ENCODE data around the gene PSTPIP2.
"Not testable (repeated sequence)": the region's sequence is repeated elsewhere in the genome, so short reads cannot be mapped to it uniquely, and the experiment has no call there.

Gene PSTPIP2

GRCh38 chr18:46095532-46095931, 23.5 kb upstream of the PSTPIP2 start:
- Histone ChIP-seq H3K9me3 (ENCODE audit: insufficient read depth, low read depth, low read length) (no peaks in the 10 kb centered on the region), H3K4me3 (ENCODE audit: low read length) (no peak overlapping the region), H3K4me1 (ENCODE audit: insufficient read depth, low read length) (peaks cover 9% of the 10 kb centered on the region), H3K27me3 (ENCODE audit: insufficient read depth, low read length) (no peaks in the 10 kb centered on the region), H3K9ac (ENCODE audit: low read depth, low read length) (no peak overlapping the region), H3K27ac (ENCODE audit: low read depth, low read length) (no peak overlapping the region), H3K36me3 (ENCODE audit: insufficient read depth, low read length) (peaks cover 51% of the 10 kb centered on the region)
- 95% methylated on average over 9 of the region's 10 CpGs for WGBS

- not testable (repeated sequence) for H3K4me3 ChIP-seq (ENCODE audit: low read length); H3K9me3 ChIP-seq (ENCODE audit: insufficient read depth, low read depth, low read length); H3K27ac ChIP-seq (ENCODE audit: low read depth, low read length); H3K4me1 ChIP-seq (ENCODE audit: insufficient read depth, low read length); H3K9ac ChIP-seq (ENCODE audit: low read depth, low read length); H3K27me3 ChIP-seq (ENCODE audit: insufficient read depth, low read length)
- peaks cover 100% of the 10 kb centered on the region for H3K36me3 ChIP-seq (ENCODE audit: insufficient read depth, low read length)
- WGBS = 91% methylated on average over 8 of the region's 8 CpGs
Measured at GRCh38 chr18:46088501-46088900, 16.4 kb upstream of the PSTPIP2 start.

DNA sequence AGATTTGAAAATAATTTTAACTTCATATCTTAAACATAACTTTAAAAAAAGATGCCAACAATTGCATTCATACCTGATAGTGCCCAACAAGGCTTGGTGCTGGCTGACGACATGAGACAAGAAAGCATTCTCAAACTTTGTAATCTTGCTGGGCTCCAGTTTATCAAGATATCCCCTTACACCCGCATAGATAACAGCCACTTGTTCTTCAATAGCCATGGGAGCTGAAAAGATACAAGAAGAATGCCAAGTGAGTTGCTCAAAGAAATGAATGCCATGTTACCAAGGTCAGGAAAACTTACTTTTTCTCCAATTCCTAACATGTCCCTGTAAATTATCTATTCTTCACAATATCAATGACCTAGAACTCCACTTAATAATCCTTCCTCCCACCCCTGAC, 12.4 kb upstream of the PSTPIP2 start:
- no peaks in the 10 kb centered on the region for H3K9me3 ChIP-seq (ENCODE audit: insufficient read depth, low read depth, low read length)
- WGBS = 93% methylated on average over 2 of the region's 2 CpGs
- H3K4me3 ChIP-seq (ENCODE audit: low read length) = no peak overlapping the region
- no peaks in the 10 kb centered on the region for H3K4me1 ChIP-seq (ENCODE audit: insufficient read depth, low read length)
- no peak overlapping the region for H3K27ac ChIP-seq (ENCODE audit: low read depth, low read length)
- H3K27me3 ChIP-seq (ENCODE audit: insufficient read depth, low read length) = no peaks in the 10 kb centered on the region
- peaks cover 95% of the 10 kb centered on the region for H3K36me3 ChIP-seq (ENCODE audit: insufficient read depth, low read length)
- H3K9ac ChIP-seq (ENCODE audit: low read depth, low read length) = no peak overlapping the region

- no peak overlapping the region for H3K27ac ChIP-seq (ENCODE audit: low read depth, low read length)
- H3K9me3 ChIP-seq (ENCODE audit: insufficient read depth, low read depth, low read length) = no peaks in the 10 kb centered on the region
- WGBS = 100% methylated on average over 1 of the region's 1 CpG
- H3K36me3 ChIP-seq (ENCODE audit: insufficient read depth, low read length) = peaks cover 67% of the 10 kb centered on the region
- no peaks in the 10 kb centered on the region for H3K4me1 ChIP-seq (ENCODE audit: insufficient read depth, low read length)
- H3K27me3 ChIP-seq (ENCODE audit: insufficient read depth, low read length) = no peaks in the 10 kb centered on the region
- no peak overlapping the region for H3K9ac ChIP-seq (ENCODE audit: low read depth, low read length)
- no peak overlapping the region for H3K4me3 ChIP-seq (ENCODE audit: low read length)
Measured at GRCh38 chr18:46080156-46080555, 8.1 kb upstream of the PSTPIP2 start.

- no peaks in the 10 kb centered on the region for H3K27me3 ChIP-seq (ENCODE audit: insufficient read depth, low read length)
- no peaks in the 10 kb centered on the region for H3K4me1 ChIP-seq (ENCODE audit: insufficient read depth, low read length)
- peaks cover 58% of the 10 kb centered on the region for H3K36me3 ChIP-seq (ENCODE audit: insufficient read depth, low read length)
- H3K27ac ChIP-seq (ENCODE audit: low read depth, low read length) = no peak overlapping the region
- no peak overlapping the region for H3K4me3 ChIP-seq (ENCODE audit: low read length)
- no peaks in the 10 kb centered on the region for H3K9me3 ChIP-seq (ENCODE audit: insufficient read depth, low read depth, low read length)
- H3K9ac ChIP-seq (ENCODE audit: low read depth, low read length) = no peak overlapping the region
Measured at GRCh38 chr18:46079336-46079735, 7.3 kb upstream of the PSTPIP2 start.

GRCh38 chr18:46073474-46074331, 1.6 kb upstream of the PSTPIP2 start:
- no peak overlapping the region for H3K4me3 ChIP-seq (ENCODE audit: low read length)
- peaks cover 7% of the 10 kb centered on the region; the same call in 1 of the 2 replicates for H3K36me3 ChIP-seq (ENCODE audit: insufficient read depth, low read length)
- H3K27ac ChIP-seq (ENCODE audit: low read depth, low read length) = no peak overlapping the region
- peaks cover 38% of the 10 kb centered on the region for H3K27me3 ChIP-seq (ENCODE audit: insufficient read depth, low read length)
- no peaks in the 10 kb centered on the region for H3K4me1 ChIP-seq (ENCODE audit: insufficient read depth, low read length)
- no peaks in the 10 kb centered on the region for H3K9me3 ChIP-seq (ENCODE audit: insufficient read depth, low read depth, low read length)
- WGBS = 33% methylated on average over 9 of the region's 9 CpGs
- no peak overlapping the region for H3K9ac ChIP-seq (ENCODE audit: low read depth, low read length)

DNA sequence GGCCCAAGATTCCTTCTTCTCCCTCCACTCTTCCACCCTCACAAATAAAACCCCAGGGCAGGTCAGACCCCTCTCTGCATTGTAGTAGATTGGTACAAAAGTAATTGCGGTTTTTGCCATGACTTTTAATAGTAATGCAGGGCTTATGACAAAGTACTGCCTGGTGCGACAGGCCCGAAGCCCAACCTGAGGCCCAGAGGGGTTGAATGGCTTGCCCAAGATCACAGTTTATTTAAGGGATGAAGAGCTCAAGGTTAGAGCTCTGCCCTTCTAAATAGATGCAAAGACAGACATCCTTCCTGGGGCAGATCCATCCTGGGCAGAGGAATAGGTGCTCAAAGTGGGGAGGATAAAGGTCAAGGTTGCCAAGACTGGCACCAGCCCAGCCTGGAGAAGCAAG, 899 bp upstream of the PSTPIP2 start:
- 0 out of 2 replicates have a peak, but pooled peaks cover 4% of the 10 kb centered on the region for H3K36me3 ChIP-seq (ENCODE audit: insufficient read depth, low read length)
- H3K9me3 ChIP-seq (ENCODE audit: insufficient read depth, low read depth, low read length) = no peaks in the 10 kb centered on the region
- H3K4me3 ChIP-seq (ENCODE audit: low read length) = no peak overlapping the region
- no peak overlapping the region for H3K9ac ChIP-seq (ENCODE audit: low read depth, low read length)
- H3K27me3 ChIP-seq (ENCODE audit: insufficient read depth, low read length) = peaks cover 38% of the 10 kb centered on the region
- WGBS = 93% methylated on average over 3 of the region's 3 CpGs
- H3K4me1 ChIP-seq (ENCODE audit: insufficient read depth, low read length) = no peaks in the 10 kb centered on the region
- H3K27ac ChIP-seq (ENCODE audit: low read depth, low read length) = no peak overlapping the region

DNA sequence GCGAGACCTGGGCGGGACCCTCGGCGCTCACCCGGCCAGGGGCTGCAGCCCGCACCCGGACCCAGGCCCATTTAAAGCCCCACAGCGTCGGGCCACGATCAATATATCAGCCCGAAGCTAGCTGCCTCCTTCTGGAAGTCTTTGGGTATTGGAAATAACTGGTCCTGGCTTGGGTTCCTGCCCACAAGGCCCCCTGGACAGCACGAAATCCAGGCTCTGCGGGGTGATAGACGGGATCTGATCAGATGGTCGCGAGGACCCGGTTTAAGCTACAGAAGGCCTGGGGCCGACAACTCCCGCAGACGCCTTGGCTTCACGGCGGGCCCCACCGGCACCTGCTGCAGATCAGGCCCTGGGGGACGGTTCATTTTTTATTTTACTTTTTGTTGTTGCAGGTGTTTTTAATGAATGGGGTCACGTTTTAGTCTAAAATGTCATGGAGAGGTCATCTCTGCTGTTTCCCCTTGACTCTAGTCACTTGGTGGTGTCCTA, 362 bp upstream of the PSTPIP2 start:
- WGBS = 18% methylated on average over 25 of the region's 25 CpGs
- Histone ChIP-seq H3K27me3 (ENCODE audit: insufficient read depth, low read length) (peaks cover 38% of the 10 kb centered on the region), H3K36me3 (ENCODE audit: insufficient read depth, low read length) (no peaks in the 10 kb centered on the region), H3K9me3 (ENCODE audit: insufficient read depth, low read depth, low read length) (no peaks in the 10 kb centered on the region), H3K27ac (ENCODE audit: low read depth, low read length) (no peak overlapping the region), H3K9ac (ENCODE audit: low read depth, low read length) (peak overlapping the region; percentile 66), H3K4me1 (ENCODE audit: insufficient read depth, low read length) (no peaks in the 10 kb centered on the region), H3K4me3 (ENCODE audit: low read length) (peak overlapping the region; percentile 76)

- no peaks in the 10 kb centered on the region for H3K4me1 ChIP-seq (ENCODE audit: insufficient read depth, low read length)
- no peaks in the 10 kb centered on the region for H3K9me3 ChIP-seq (ENCODE audit: insufficient read depth, low read depth, low read length)
- no peaks in the 10 kb centered on the region for H3K36me3 ChIP-seq (ENCODE audit: insufficient read depth, low read length)
- H3K4me3 ChIP-seq (ENCODE audit: low read length) = peak overlapping the region; percentile 76
- no peak overlapping the region for H3K27ac ChIP-seq (ENCODE audit: low read depth, low read length)
- H3K9ac ChIP-seq (ENCODE audit: low read depth, low read length) = peak overlapping the region; percentile 66
- peaks cover 38% of the 10 kb centered on the region for H3K27me3 ChIP-seq (ENCODE audit: insufficient read depth, low read length)
- 40% methylated on average over 13 of the region's 13 CpGs for WGBS
Measured at GRCh38 chr18:46070815-46071652, 1.0 kb downstream of the PSTPIP2 start.

- Histone ChIP-seq H3K36me3 (ENCODE audit: insufficient read depth, low read length) (no peaks in the 10 kb centered on the region), H3K4me1 (ENCODE audit: insufficient read depth, low read length) (no peaks in the 10 kb centered on the region), H3K27ac (ENCODE audit: low read depth, low read length) (no peak overlapping the region), H3K9ac (ENCODE audit: low read depth, low read length) (no peak overlapping the region), H3K9me3 (ENCODE audit: insufficient read depth, low read depth, low read length) (no peaks in the 10 kb centered on the region), H3K4me3 (ENCODE audit: low read length) (no peak overlapping the region), H3K27me3 (ENCODE audit: insufficient read depth, low read length) (peaks cover 38% of the 10 kb centered on the region)
- WGBS = 87% methylated on average over 6 of the region's 6 CpGs
Measured at GRCh38 chr18:46070232-46070631, 1.8 kb downstream of the PSTPIP2 start.

DNA sequence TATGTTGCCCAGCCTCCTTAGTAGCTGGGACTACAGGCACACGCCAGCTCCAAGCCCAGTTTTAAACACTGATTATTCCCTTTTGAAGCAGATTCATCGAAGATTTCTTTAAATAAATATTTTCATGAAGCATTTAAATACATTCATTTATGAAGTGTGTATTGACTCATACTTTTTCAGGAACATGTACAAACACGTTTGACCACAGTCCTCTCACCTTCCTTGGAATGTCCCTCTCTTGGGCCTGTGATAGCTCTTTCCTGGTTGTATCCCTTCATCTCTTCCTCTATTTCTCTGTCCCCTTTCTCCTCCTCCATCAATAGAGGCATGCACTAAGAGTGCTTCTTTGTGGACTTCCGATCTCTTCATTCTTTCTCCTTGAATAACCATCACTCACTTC, 2.5 kb downstream of the PSTPIP2 start:
- Histone ChIP-seq H3K9ac (ENCODE audit: low read depth, low read length) (no peak overlapping the region), H3K9me3 (ENCODE audit: insufficient read depth, low read depth, low read length) (no peaks in the 10 kb centered on the region), H3K36me3 (ENCODE audit: insufficient read depth, low read length) (no peaks in the 10 kb centered on the region), H3K4me3 (ENCODE audit: low read length) (no peak overlapping the region), H3K27ac (ENCODE audit: low read depth, low read length) (no peak overlapping the region), H3K27me3 (ENCODE audit: insufficient read depth, low read length) (peaks cover 38% of the 10 kb centered on the region), H3K4me1 (ENCODE audit: insufficient read depth, low read length) (no peaks in the 10 kb centered on the region)
- 90% methylated on average over 4 of the region's 4 CpGs for WGBS
